Measurements from ENCODE around the gene KRT6C. TPM values are rescaled to one million over a fixed set of nuclear protein-coding genes. Genes with fewer than 3 reads are reported as not detected.
"Not testable (repeated sequence)": the region's sequence is repeated elsewhere in the genome, so short reads cannot be mapped to it uniquely, and the experiment has no call there.

The KRT6C gene
- total and polyA plus RNA-seq, 10 donors: 0.03 to 0.07 (median 0.06) TPM; not detected in 7

DNA sequence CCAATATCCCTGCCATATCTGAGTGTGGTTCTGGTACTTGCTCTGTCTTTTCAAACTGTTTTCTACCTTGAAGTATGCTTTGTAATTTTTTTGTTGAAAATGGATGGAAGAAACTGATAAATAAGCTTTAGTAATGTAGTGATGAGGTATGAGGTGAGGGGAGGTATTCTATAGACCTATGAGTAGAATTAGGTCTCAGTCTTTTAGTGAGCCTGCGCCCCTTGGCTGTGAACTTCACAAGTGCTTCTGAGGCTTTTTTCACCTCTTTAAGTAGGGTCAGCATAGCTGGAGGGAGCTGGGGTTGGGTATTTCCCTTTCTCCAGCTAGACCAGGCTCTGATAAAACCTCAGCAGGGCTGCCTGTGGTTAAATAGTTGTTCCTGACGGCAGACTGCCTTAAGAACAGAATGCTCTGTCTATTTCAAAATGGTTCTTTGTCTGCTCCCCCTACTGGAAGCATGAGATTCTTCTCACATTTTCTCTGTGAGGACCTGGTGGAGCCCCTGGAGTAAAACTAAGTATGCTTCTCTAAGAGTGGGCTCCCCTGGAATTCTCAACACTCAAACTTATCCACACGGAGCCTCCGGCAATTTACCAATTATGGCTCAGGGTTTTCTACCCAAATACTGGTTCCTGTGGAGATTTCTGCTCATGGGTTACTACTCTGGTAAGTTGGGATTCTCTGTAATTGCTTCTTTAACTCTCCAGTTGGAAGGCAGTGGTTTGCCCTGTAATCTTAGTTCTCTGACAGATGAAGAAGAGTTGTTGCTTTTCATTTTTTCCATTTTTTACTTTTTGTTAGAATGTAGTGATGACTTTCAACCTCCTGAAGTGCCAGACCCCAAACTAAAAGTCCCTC lies 33.5 kb upstream of the KRT6C start:
- WGBS, 5 donors: 28 to 40% (median 36%) methylated on average over 4 of the region's 4 CpGs
- no peak for DNase-seq
- Histone ChIP-seq H3K36me3 (no peaks in the 10 kb centered on the region), H3K27ac (no peak overlapping the region), H3K27me3 (replicated peaks in 1 of 7) (peaks cover 0 to 31% (median 0%) of the 10 kb centered on the region in 7 donors), H3K9me3 (peaks cover 0 to 23% (median 12%) of the 10 kb centered on the region in 8 donors), H3K4me3 (no peak overlapping the region), H3K4me1 (no peaks in the 10 kb centered on the region)
- intact Hi-C loops (cut with DNase I; ENCODE audit: low total_unique reads): no loop called here
- TF ChIP-seq POLR2AphosphoS5 (IDR thresholded peaks at IDR 0.05): no peak
- TF ChIP-seq CTCF (IDR thresholded peaks at IDR 0.05 in 8 of 11, conservative IDR thresholded peaks at IDR 0.05 in 3 of 11): peak in 7 of 11 experiments; percentile 12 to 53 (median 31)
- TF ChIP-seq POLR2A (IDR thresholded peaks at IDR 0.05): no peak

DNA sequence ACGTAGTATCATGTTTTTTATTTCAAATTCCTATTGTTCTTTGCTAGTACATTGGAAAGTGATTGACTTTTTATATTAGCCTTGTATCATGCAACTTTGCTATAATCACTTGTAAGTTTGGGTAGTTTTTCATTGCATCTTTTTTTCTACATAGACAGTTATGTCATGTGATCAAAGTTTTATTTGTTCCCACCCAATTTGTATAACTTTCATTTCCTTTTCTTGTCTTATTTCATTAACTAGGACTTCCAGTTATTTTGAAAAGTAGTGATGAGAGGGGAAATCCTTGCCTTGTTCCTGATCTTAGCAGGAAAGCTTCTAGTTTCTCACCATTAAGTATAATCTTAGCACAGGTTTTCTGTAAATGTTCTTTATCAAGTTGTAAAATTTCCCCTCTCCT lies 29.3 kb upstream of the KRT6C start:
- H3K4me1 ChIP-seq: no peaks in the 10 kb centered on the region
- WGBS, 5 donors: 77 to 88% (median 82%) methylated on average over 1 of the region's 1 CpG

GRCh38 chr12:52501490-52501889 lies 27.9 kb upstream of the KRT6C start:
- H3K4me3 ChIP-seq: no peak overlapping the region
- H3K4me1 ChIP-seq: no peaks in the 10 kb centered on the region
- H3K27me3 ChIP-seq (replicated peaks in 1 of 7): peaks cover 0 to 26% (median 0%) of the 10 kb centered on the region in 7 donors
- no peaks in the 10 kb centered on the region for H3K36me3 ChIP-seq
- WGBS, 5 donors: 85 to 93% (median 90%) methylated on average over 7 of the region's 7 CpGs
- DNase-seq: no peak
- H3K27ac ChIP-seq: no peak overlapping the region
- H3K9me3 ChIP-seq: peaks cover 0 to 9% (median 0%) of the 10 kb centered on the region in 8 donors
- TF ChIP-seq POLR2A (IDR thresholded peaks at IDR 0.05) (no peak), POLR2AphosphoS5 (IDR thresholded peaks at IDR 0.05) (no peak), CTCF (IDR thresholded peaks at IDR 0.05 in 8 of 11, conservative IDR thresholded peaks at IDR 0.05 in 3 of 11) (no peak)
- intact Hi-C loops (cut with DNase I; ENCODE audit: low total_unique reads): no loop called here

More for the DNA sequence above, 29.3 kb upstream of the KRT6C start:
- DNase-seq: no peak
- Histone ChIP-seq H3K27me3 (replicated peaks in 1 of 7) (peaks cover 0 to 31% (median 0%) of the 10 kb centered on the region in 7 donors), H3K9me3 (peaks cover 0 to 9% (median 0%) of the 10 kb centered on the region in 8 donors), H3K36me3 (no peaks in the 10 kb centered on the region), H3K4me3 (no peak overlapping the region), H3K27ac (no peak overlapping the region)
- intact Hi-C loops (cut with DNase I; ENCODE audit: low total_unique reads): no loop called here
- TF ChIP-seq POLR2A (IDR thresholded peaks at IDR 0.05) (no peak), CTCF (IDR thresholded peaks at IDR 0.05 in 8 of 11, conservative IDR thresholded peaks at IDR 0.05 in 3 of 11) (no peak), POLR2AphosphoS5 (IDR thresholded peaks at IDR 0.05) (no peak)

- intact Hi-C loops (cut with DNase I; ENCODE audit: low total_unique reads); H3K4me3 ChIP-seq; H3K36me3 ChIP-seq; H3K9me3 ChIP-seq; DNase-seq; H3K27ac ChIP-seq; H3K4me1 ChIP-seq: not testable (repeated sequence)
- H3K27me3 ChIP-seq (replicated peaks in 1 of 7): peaks cover 0 to 22% (median 0%) of the 10 kb centered on the region in 7 donors
- 78 to 91% (median 88%) methylated on average over 6 of the region's 6 CpGs for WGBS, 5 donors
Measured at GRCh38 chr12:52500574-52500973, 27.0 kb upstream of the KRT6C start.
